Activated CD4-positive, CD25-positive, alpha-beta regulatory T cell treated with anti-CD3 and anti-CD28 coated beads, Interleukin-2, amount 50 U/mL, for 24 hours (primary cell): ENCODE measurements around the gene ENOSF1.
"Not testable (repeated sequence)": the region's sequence is repeated elsewhere in the genome, so short reads cannot be mapped to it uniquely, and the experiment has no call there.

Experiments used
- ATAC-seq, 2 donors: fragments of 150-1000 bp; cut with Tn5 transposase; one replicate each; pipeline ENCODE4 v1.10.0; 2021; ENCODE audit warnings: mild to moderate bottlenecking in 1 of 2, moderate library complexity in 1 of 2

The ENOSF1 gene

GRCh38 chr18:703213-703967 is 9.0 kb downstream of the ENOSF1 start:
- ATAC-seq = peak in 1 of 2 donors; percentile 36

- no peak for ATAC-seq
Observed at GRCh38 chr18:697800-698199, 14.6 kb downstream of the ENOSF1 start.

- no peak for ATAC-seq
Observed at GRCh38 chr18:697012-697411, 15.4 kb downstream of the ENOSF1 start.

DNA sequence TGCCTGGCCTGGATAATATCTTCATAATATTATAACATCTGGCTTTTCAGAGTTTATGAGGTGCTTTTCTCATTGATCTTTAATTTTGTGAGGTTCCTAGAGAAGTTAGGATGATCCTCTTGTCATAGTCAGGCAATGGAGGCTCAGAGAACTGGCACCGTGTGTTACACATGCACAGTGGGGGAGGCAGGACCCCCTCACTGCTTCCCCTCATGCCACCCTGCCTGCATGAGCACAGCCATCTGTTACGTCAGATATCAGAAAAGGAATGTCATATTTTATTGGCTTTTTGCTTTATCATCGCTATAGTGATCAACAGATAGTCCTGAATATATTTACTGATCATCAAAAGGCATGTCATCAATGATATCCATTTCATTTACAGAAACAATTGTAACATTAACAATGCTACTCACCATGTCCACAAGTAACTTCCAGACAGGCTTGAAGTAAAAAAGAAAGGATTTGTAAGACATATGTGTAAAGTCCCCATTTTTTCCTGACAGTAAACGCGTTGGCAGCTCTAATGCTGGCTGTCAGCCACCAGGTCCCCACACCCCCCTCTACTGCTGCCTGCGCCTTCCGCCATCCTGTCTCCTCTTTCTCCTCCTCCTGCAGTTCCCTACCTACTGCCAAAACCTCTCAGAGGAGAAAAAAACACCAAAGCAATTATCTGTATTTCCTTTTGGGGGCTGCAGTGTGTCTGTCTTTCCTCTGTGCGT is 18.8 kb downstream of the ENOSF1 start:
- no peak for ATAC-seq

DNA sequence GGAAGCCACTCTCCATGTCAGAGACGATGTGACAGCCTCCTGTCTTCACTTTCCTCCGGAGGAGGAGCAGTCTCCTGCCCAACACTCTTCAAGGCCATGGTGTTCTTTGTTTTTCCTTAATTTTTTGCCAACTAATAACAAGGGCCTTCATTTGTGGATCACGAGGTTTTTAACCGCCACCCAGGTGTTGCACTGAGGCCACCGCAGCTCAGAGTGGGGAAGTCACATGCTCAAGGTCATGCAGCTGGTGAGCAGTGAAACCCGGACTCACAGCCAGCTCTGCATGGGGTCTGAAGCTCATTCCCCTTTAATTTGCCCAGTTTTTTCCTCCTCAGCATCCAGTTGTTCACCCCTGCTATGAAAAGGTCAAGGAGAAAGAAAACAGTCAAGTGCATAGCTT is 19.6 kb downstream of the ENOSF1 start:
- no peak for ATAC-seq

DNA sequence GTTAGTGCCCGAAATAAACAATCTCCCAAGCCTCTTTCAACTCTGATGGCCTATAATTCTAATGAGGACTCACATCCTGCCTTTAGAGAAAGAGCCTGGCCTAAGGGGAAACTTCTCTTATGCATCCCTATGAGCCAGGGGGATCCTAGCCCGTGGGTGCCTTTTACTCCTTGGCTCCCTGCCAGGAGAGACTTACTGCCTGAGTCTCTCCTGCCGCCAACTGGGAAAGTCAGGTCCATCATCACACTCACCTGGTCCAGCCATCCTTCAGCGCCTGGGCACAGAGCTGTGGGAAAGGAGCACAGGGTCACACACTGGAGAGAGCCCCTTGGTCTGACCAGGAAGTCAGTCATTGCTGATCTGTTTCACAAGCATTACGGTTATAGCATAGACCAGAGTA is 24.1 kb downstream of the ENOSF1 start:
- ATAC-seq = no peak

DNA sequence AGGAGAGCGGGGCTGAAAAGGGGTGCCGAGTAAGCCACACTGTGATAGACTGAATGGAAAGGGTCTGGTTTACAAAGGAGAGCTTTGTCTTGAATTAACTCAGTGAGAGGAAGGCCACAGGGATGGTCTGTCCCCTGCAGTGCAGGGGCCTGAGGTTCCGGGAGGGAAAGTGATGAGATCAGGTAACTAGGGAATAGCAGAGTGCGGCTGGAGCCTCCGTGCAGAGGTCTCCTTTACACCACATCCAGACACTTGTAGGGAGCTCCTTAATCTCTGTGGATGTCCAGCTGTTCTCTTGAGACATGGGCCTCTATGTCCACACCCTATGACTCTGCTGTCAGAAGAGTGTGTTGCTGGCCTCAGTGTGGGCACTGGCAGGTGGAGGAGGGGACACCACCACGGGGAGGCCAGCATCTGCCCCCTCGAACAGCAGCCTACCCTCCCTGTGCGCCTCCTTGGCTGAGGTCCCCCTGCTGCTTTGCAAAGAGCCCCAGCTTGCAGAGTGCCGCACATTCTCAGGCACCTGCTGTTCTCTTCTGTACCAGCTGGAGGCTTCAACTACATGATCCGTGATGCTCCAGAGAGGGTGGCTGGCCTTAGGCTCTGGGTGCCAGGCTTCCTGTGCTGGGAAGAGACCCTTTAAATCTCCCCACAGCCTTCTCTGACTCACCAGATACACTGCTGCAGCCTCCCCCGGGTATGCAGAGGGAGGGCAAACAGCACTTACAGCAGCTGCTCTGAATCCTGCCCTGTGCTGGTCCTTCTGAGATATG is 25.9 kb downstream of the ENOSF1 start:
- ATAC-seq = no peak

- no peak for ATAC-seq
Observed at GRCh38 chr18:685438-685837, 27.0 kb downstream of the ENOSF1 start.

DNA sequence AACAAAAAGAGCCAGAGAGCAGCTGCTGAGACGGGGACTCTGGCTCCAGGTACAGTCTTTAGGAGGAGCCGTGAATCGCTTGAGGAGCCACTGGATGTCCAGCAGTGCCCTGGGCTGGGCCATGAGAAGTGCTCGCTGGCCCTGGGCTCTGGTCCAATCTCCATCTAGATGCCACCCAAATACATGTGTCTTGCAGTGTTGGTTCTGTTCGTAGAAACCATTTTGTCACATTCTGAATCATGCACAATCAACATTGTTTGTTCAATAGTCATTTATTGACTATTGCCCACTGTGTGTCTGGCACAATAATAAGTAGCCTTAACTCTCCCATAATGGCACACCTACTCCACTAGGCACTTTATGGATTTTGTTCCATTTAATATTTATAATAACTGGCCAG is 28.9 kb downstream of the ENOSF1 start:
- no peak for ATAC-seq

DNA sequence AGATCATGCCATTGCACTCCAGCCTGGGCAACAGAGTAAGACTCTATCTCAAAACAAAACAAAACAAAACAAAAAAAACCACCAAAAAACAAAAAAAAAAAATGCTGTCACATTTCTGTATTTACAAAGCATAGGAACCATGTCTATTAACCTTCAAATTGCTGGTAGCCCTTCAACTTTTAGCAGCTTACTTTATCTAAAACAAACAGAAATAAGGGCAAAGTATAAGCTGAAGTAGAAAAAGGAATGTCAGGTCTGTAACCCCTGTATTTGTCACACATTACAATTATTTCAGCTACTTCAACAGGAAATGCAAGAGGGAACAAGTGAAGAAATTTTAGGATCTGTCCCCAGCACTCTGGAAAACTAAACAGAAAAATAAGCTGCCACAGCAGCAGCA is 29.6 kb downstream of the ENOSF1 start:
- ATAC-seq = no peak

GRCh38 chr18:682416-682815 is 30.0 kb downstream of the ENOSF1 start:
- ATAC-seq = not testable (repeated sequence)

DNA sequence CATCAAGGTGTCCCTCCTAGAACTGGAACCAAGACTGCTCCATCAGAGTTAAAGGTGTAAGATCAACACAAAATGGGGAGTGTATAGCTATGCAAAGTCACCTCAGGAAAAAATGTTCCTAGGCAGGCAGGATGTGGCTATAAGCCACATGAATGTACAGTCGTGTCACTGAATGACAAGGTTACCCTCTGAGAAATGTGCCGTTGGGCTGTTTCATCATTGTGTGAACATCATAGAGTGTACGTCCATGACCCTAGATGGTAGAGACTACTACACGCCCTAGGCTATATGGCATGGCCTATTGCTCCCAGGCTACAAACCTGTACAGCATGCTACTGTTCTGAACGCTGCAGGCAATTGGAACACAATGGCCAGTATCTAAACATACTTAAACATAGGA is 30.4 kb downstream of the ENOSF1 start:
- ATAC-seq = peak; percentile 94 to 95

DNA sequence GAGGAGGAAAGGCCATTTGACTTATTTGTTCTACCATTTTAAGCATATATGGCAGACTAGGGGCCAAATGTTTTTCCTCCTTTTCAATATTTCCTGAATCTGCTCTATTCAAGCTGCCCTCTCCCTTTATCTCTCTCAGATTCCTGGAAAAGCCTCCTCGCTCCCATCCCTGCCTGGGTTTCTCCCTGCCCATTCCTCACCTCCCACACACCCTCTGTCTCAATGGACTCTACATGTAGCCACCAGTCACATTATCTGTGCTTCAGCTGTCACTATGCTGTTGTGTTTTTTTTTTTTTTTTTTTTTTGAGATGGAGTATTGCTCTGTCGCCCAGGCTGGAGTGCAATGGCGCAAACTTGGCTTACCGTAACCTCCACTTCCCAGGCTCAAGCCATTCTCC is 32.0 kb downstream of the ENOSF1 start:
- no peak for ATAC-seq

DNA sequence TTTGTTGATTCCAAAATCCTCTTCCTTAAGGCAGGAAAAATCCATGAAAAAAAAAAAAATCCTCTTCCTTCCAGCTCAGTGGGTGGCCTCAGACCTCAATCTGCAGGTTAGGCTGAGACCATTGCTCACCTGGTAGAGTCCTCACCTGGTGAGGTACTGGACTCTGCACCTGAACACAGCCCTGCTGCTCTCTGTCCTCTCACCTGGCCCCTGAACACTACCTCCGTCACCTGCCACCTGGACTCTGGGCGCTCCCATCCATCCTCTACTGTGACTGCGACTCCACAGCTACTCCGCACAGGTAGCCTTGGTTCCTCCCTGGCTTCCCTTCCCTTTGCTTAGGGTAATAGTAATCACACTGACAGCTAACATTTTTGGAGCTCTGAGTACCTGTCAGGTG is 32.9 kb downstream of the ENOSF1 start:
- ATAC-seq = no peak

- no peak for ATAC-seq
Observed at GRCh38 chr18:678482-679182, 33.8 kb downstream of the ENOSF1 start.

GRCh38 chr18:677951-678381 is 34.5 kb downstream of the ENOSF1 start:
- ATAC-seq = no peak

DNA sequence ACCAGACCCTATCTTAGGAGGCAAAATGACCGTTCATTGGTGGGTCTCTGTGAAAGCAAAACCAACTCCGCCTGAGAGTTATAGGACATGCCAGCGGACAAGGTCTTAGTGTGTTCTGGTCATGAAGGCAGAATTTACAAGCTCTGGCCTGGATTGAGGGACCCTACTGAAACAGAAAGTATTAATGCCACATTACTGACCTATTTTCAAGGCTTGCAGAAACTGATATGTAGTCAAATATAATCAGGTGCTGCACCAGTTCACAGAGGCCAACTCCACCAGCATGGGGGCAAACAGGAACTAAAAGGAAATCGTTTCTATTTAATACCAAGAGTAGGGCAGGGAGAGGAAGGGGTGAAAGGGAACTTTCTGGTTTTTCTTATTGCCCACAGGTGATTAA is 35.3 kb downstream of the ENOSF1 start:
- ATAC-seq = no peak

GRCh38 chr18:676736-677135 is 35.7 kb downstream of the ENOSF1 start:
- ATAC-seq = no peak

DNA sequence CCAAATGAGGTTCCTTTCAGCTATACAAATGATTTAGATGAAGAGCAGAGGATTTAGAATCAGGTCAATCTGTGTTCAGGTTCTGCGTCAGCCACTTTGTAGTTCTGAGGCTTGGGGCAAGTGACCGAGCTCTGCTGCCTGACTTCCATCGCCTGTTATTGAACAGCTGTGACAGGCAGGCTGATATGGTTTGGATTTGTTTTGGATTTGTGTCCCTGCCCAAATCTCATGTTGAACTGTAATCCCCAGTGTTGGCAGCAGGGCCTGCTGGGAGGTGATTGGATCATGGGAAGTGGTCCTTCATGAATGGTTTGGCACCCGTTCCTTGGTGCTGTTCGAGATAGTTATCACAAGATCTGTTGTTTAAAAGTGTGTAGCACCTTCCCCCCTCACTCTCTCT is 36.4 kb downstream of the ENOSF1 start:
- ATAC-seq = no peak

DNA sequence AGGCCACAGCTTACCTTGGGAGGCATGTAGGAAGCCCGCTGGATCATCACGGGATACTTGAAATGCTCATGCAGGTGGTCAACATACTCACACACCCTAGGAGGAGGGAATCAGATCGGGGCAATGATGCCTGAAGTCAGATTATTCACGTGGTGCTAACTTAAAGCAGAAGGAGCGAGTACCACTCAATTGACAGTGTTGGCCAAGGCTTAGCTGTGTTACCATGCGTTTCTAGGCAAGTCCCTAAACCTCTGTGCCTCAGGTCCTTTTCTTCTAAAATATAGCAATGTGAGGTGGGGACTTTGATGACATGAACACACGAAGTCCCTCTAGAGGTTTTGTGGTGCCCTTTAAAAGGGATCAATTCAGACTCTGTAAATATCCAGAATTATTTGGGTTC is 37.1 kb downstream of the ENOSF1 start:
- ATAC-seq = no peak

DNA sequence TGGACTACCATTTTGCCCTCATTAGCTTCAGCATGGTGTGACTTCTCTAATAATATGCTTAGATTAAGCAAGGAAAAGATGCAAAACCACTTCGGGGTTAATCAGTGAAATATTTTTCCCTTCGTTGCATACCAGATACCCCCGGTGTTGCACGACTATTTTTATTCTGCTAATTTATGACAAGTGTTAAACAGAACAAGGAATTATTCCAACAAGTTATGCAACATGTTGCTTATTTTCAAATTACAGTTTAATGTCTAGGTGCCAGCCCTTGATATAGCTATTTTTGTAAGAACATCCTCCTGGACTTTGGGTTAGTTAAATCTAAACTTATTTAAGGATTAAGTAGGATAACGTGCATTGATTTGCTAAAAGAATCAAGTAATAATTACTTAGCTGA is 38.7 kb downstream of the ENOSF1 start:
- ATAC-seq = no peak

- ATAC-seq = no peak
Observed at GRCh38 chr18:673317-673716, 39.1 kb downstream of the ENOSF1 start.

DNA sequence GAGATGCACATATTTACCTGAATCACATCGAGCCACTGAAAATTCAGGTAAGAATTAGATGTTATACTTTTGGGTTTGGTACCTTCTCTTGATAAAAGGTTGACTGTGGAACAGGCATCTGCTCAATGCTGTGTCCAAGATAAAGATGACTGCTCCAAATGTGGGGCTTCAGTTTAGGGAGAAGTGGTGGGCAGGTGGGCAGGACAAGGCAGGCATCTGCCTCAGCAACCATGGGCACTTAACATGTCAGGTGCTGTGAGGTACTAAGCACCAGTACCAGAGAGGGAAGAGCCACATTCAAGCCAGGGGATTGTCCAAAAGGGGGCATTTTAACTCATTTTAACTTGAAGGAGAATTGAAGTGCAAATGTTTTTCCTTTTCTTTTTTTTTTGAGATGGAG is 41.0 kb downstream of the ENOSF1 start:
- no peak for ATAC-seq
